ENCODE results near the gene SELENOO. TPM values are rescaled to one million over a fixed set of nuclear protein-coding genes. Genes with fewer than 3 reads are reported as not detected.

The SELENOO gene
- polyA plus RNA-seq, 3 donors = 16.9 to 31.1 (median 24.0) TPM

DNA sequence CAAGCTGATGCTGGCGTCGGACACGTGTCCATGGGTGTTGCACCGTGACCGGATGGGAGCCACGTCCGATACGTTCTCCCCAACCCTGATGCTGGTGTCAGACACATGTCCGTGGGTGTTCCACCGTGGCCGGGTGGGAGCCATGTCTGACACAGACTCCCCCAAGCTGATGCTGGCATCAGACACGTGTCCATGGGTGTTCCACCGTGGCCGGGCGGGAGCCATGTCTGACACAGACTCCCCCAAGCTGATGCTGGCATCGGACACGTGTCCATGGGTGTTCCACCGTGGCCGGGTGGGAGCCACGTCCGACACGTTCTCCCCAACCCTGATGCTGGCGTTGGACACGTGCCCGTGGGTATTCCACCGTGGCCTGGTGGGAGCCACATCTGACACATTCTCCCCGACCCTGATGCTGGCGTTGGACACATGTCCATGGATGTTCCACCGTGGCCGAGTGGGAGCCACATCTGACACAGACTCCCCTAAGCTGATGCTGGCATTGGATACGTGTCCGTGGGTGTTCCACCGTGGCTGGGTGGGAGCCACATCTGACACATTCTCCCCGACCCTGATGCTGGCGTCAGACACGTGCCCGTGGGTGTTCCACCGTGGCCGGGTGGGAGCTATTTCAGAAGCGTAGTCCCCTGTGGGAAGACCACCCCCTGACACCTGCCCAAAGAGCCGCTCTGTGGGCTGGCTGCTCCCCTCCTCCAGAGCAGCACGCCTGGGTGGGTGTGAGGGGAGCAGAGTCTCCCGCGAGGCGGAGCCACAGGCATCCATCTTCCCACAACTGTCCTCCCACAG, 20.0 kb downstream of the SELENOO start:
- DNase-seq (ENCODE audit: extremely low read depth in 1 of 11, low read depth in 9 of 11, low spot score in 4 of 11) = no peak

DNA sequence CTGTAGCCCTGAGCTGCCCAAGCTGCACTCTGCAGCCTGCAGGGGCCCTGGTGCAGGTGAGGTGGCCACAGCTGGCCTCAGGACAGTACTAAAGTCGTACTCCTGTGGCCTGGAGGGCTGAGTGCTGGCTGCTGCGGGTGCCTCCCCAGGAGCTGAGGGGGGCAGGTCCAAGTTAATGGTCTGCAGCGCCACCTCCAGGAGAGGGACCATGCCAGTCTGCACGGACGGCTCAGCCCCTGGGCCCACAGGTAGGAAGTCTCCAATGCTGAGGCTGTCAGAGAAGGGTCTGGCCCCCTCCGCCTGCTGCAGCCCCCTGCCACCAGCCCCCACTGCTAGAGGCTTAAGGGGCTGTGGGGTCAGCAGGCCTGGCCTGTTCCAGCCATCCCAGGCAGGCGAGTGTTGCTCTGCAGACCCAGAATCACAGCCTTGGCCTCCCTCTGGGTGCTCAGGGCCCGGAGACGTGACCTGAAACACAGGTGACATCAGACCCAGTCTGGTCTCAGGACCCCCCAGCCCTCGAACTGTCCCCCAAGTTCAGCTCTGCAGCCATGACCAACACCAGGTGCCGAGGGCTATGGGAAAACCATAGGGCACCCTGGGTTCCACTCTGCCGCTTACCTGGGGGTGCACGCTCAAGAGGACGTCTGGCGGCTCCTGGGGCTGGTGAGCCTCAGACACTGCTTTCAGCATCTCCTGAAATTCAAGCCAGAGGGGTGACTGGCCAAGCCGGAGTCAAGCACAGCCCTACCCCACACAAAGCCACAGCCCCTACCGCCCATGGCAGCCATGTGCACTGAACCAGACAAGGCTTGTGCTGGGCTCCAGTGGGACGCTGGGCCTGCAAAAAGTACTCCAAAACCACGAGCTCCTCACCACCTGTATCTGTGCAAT, 20.8 kb downstream of the SELENOO start:
- no peak for DNase-seq (ENCODE audit: extremely low read depth in 1 of 11, low read depth in 9 of 11, low spot score in 4 of 11)

DNA sequence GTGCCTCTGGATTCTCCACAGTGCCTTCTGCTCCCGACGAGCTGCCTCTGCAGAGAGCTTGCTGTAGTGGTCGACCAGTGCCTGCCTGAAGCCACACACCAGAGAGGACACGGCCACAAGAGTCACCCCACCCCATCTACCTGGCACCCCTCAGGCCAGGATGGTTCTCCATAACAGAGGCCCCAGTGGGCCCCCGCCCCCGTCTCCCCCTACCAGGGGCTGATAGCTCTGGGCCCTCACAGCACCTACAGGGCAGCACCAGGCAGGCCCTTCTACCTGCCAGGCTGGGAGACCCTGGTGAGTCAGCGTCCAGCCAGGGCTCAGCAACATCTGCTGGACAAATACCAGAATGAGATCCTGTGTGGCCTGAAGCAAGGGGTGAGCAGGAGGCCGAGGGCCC, 21.7 kb downstream of the SELENOO start:
- DNase-seq (ENCODE audit: extremely low read depth in 1 of 11, low read depth in 9 of 11, low spot score in 4 of 11) = no peak

DNA sequence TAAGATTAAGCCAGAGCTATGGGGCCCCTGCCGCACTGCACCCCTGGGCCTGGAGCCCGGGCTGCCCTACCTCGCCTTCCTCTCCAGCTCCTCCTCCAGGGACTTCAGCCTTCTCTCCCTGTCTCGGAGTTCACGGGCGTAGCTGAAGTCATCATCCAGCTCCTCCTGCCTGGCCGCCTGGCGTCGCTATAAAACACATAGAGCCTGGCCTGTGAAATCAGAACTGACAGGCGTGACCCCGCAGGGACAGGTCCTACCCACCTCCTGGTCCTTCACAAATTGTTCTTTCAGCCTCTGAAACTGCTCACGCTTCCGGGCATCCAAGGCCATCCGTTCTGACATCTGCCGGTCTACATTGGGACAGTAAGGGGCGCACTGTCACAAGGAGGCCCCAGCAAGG, 23.3 kb downstream of the SELENOO start:
- DNase-seq (ENCODE audit: extremely low read depth in 1 of 11, low read depth in 9 of 11, low spot score in 4 of 11) = no peak

DNA sequence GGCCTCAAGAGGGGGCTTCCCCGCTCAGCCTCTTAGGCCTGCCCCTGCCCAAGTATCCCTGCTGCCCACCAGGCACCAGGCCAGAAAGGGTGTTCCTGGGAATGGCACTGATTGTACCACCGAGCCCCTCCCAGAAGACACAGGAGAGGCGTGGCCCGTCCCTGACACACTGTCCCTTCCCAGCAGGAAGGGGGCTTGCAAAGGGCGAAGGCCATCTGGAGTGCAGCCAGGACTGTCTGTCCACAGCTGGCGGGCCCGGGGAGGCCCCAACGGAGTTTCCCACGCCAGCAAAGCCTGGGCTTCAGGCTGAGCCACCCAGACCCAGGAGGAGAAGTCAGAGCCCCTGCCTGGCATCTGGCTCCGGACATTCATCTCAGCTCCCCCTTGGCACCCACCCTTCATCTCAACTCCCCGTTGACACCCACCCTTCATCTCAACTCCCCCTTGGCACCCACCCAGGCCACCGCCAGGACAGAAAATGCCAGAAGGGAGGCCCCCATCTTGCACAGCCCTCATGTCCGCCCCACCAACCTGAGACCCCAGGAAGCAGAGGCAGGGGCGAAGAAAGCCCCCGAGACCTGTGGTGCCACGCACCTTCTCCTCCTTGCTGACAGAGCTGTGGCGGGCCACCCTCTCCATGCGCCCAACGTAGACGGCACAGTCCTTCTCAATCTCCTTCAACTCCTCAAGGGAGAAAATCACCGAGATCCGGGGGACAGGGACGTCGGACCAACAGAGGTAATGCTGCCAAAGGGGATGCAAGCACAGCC, 24.6 kb downstream of the SELENOO start:
- no peak for DNase-seq (ENCODE audit: extremely low read depth in 1 of 11, low read depth in 9 of 11, low spot score in 4 of 11)

DNA sequence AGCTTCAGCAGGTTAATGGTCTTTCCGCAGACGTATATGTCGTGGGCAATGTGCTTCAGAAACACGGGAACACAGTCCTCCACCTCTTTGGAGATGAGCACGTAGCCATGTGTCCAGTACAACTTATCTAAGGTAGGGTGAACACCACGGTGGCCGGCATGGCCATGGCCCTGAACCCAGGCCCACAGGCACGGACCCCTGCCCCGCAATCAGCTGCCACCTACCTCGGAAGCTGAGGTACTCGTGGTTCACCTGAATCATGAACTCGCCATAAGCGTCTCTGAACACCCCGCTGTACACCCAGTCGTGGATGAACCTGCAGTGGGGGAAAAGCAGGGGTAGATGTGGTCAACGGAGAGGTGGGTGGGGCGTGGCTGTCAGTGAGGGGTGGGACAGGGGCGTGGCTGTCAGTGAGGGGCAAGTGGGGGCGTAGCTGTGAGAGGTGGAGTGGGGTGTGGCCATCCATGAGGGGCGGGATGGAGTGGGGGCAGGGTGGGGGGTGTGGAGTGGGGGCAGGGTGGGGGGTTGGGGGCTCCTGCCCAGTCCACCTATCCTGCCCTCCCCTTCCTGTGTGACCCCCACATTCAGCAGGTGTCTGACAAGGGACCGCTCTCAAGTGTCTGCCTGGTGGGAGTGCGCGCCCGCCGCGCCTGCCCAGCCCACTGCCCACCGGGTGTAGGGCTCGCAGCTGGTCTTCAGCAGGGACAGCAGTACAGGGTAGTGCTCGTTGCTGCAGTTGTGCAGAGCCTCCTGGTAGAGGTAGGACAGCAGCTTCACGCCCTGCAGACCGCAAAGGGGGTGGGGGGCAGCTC, 25.5 kb downstream of the SELENOO start:
- no peak for DNase-seq (ENCODE audit: extremely low read depth in 1 of 11, low read depth in 9 of 11, low spot score in 4 of 11)

DNA sequence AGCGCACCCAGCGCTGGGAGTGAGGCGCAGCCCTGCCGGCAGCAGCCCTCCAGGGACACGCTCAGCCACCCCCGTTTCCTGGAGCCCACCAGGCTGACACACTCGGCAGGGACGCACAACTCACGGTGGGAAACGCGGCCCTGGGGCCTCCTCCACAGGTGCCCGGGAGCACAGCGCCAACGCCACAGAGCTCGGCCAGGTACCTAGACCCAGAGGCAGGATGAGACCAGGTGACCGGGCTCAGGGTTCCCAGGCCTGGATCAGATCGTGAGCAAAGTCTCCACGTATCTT, 26.0 kb downstream of the SELENOO start:
- DNase-seq (ENCODE audit: extremely low read depth in 1 of 11, low read depth in 9 of 11, low spot score in 4 of 11) = no peak

DNA sequence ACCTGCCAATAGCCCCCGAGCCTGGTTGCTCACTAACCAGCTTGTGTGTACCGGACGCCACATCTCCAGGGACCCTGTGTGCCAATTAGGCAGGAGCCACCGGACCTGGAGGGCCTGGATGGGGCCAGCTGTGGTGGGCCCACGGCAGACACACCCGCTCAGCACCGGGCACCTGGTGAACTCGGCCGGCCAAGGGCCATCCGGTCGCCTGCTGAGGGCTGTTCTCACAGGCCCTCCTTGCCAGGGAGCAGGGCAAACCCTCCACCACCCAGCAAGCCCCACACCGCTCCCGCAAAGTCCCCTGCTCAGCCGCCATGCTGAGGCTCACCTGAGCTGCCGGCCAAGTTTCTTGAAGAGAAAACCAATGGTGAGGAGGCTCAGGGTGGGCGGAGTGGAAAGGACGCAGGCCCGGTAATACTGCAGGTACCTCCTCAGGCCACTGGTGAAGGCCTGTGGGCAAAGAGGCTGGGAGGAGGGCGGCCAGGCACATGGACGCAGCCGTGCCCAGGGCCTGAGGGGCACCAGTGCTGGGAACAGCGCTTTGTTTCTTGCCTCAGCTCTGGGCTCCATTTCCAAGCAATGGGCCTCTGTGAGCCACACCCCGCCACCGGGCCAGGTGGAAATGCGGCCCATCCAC, 26.9 kb downstream of the SELENOO start:
- no peak for DNase-seq (ENCODE audit: extremely low read depth in 1 of 11, low read depth in 9 of 11, low spot score in 4 of 11)

DNA sequence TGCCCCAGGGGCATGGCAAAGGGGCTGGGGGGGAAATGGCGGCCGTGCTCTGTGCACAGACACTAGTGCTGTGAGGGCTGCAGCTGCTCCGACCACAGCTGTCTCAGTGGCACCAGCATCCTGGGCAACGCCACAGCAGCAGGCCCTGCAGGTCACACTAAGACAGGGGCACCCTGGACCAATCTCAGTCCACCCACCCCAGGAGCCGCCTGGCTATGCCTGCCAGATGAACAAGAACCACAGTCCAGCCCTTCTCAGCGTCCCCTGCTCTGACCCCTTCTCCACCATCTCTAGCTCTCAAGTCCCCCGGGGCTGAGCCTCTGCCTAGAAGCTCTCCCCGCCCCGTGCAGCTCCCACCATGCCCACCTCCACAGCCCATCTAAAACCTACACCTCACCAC, 27.6 kb downstream of the SELENOO start:
- no peak for DNase-seq (ENCODE audit: extremely low read depth in 1 of 11, low read depth in 9 of 11, low spot score in 4 of 11)

DNA sequence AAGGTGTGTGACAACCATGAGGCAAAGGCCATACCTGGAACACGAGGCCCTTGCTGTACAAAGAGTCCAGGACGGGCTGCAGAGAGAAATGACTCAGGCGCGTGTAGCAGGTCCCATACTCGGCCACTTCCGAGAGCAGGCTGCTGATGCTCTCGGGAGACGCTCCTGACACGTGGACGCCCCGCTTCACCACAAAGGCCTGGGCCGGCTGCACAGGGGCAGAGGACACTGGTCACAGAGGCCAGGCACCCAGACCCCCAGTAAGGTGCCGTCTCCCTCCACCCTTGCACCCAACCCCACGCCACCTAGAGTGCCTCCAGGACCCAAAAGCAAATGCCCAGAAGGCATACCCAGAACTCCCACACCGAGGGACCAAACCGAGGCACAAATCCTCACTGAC, 28.6 kb downstream of the SELENOO start:
- no peak for DNase-seq (ENCODE audit: extremely low read depth in 1 of 11, low read depth in 9 of 11, low spot score in 4 of 11)

DNA sequence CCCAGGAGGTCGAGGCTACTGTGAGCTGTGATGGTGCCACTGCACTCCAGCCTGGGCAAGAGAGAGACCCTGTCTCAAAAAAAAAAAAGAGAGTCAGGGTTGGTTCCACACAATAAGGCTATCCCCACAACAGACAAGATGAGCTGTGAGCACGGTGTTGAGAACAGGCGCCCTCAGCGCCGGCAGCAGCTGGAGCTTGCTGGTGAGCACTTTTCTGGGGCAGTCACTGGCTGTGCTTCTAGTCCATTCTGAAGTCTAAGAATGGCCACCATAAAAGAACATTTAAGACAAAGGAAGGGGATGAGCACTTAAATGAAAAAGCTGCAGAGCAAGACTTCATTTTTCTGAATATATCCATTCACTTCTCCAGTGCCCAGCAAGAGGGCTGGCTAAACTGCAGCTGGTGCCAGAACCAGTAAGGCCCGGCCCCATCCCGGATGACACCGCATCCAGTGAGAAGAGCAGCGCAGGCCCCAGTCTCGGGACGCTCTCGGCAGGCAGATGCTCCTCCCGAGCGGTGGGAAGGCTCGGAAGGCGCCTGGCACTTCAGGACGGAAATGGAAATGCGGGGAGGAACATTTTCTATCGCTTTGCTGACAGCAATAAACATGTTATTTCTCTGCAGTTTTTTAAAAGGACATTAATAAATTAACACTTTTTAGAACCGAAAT, 31.8 kb downstream of the SELENOO start:
- no peak for DNase-seq (ENCODE audit: extremely low read depth in 1 of 11, low read depth in 9 of 11, low spot score in 4 of 11)

DNA sequence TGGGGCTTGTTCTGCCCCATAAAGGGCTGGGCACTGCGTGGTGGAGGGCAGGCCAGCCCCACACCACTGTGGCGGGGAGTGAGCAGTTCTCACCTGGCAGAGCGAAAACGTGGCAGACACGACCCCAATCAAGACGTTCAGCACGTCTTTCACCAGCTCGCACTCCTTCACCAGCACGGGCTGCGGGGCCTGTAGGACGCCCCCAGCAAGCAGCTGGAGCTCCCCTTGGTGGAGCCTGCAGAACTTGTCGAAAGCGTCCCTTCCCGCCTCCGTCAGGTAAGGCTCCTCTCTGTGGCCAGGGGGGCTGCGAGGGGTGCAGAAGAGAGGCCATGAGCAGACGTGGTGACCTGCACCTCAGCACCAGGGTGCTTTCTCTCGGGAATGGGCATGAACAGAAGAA, 32.4 kb downstream of the SELENOO start:
- no peak for DNase-seq (ENCODE audit: extremely low read depth in 1 of 11, low read depth in 9 of 11, low spot score in 4 of 11)

DNA sequence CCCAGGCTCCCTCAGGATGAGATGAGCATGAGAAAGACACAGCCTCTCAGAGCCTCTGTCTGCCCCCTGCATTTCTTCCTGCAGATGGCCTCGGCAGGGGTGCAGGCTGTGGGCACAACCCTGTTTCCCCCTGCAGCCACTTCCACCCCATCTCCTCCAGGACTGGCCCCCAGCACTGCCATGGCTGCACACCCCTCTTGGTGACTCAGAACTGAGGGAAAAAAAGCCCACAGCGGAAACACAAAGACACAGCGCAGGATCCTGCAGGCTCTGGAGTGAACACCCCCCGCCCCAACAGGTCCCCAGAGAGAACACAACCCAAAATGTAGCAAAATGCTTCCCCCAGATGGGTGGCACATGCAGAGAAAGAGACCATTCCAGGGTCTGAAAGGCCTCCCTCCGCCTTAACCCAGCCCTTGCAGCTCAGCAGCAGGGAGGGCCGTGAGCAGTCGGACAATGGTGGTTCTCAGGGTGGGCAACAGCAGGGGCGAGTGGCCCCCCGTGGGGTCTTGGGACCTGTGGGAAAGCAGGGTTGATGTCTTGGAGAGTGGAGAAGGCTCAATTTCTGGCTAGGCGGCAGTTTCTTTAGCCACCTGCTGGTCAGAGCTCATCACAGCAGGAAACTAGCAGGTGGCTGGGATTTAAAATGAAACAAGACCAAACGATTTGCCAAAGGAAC, 36.1 kb downstream of the SELENOO start:
- no peak for DNase-seq (ENCODE audit: extremely low read depth in 1 of 11, low read depth in 9 of 11, low spot score in 4 of 11)

DNA sequence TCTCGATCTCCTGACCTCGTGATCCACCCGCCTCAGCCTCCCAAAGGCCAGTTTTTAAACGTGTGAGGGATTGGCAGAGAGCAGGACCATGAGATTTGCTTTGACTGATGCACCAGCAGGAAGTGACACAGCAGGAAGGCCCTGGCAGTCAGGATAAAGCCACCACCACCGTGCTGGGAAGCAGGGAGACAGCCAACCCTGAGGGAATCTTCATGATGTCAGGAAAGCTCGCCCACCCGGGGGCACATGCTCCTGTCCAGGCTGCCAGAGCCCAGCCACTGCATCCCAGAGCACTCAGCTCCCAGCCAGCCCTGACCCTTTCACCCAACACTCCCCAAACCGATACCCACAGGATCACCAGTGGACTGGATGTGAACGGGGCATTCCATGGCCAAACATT, 37.9 kb downstream of the SELENOO start:
- DNase-seq (ENCODE audit: extremely low read depth in 1 of 11, low read depth in 9 of 11, low spot score in 4 of 11) = no peak

DNA sequence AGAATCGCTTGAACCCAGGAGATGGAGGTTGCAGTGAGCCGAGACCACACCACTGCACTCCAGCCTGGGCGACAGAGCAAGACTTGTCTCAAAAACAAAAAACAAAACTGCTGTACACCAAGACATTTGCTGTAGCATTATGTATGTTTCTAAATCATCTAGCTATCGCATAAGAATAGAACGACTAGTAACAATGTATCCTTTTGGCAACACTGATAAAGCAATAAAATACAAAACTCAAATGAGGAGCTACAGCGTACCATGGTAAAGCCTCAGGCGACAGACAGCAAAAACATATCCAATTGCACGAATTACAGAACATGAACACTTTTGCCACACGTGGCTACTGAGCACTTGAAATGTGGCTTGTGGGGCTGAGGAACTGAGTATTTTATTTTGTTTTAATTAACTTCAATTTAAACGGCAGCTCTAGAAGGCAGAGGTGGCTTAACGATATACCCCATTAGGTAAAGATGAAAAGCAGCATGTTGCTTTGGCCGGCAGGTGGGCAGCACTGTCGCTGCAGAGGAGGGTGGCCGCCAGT, 41.7 kb downstream of the SELENOO start:
- DNase-seq (ENCODE audit: extremely low read depth in 1 of 11, low read depth in 9 of 11, low spot score in 4 of 11) = no peak

DNA sequence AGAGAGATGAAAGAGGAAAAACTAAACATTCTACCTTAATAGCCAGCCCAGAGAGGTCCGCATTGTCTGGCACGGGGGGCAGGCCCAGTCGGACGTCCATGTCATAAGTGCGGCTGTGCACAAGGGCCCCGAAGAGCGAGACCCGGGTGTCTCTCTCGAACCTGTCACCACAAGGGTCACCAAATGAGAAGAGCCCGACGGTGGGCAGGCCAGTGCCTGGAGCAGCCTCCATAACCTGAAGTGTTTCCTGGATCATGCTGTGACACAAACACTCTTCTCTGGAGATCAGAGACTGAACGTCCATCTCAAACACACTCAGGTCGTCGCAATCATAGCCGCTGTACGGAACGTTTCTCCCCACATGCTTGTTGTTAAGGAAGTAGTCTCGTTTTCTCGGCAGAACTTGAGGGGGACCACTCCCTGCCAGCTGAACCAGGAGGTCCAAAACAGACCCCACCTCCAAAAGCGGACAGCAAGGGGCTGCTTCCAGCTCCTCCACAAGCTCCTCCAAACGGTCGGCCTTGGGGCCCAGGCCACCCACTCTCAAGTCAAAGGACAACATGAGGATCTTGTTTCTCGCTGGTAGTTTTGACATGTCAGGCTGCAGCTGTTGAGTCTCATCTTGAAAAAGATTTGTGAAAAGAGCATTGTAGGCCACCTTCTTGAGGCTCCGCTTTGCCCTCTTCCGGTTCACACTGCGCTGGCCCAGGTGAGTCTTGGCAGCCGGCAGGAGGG, 43.0 kb downstream of the SELENOO start:
- DNase-seq (ENCODE audit: extremely low read depth in 1 of 11, low read depth in 9 of 11, low spot score in 4 of 11) = no peak

Data from renal cortex interstitium (tissue), 11 donors.